Epithelial cell of proximal tubule (primary cell): ENCODE measurements around the gene TRAF3IP1. TPM values are rescaled to one million over a fixed set of nuclear protein-coding genes. Genes with fewer than 3 reads are reported as not detected.

ENCODE experiments used
- DNase-seq: peaks from one replicate; pipeline ENCODE4 v3.0.0-alpha.2; 2011; ENCODE audit warnings: low read depth
- H3K4me3 ChIP-seq: 2 replicates; pipeline ENCODE4 v1.5.1; 2011; ENCODE audit warnings: low read depth, mild to moderate bottlenecking, low read length
- CTCF ChIP-seq: conservative IDR thresholded peaks from 2 replicates; pipeline ENCODE4 v1.5.1; 2012; ENCODE audit warnings: low read depth, mild to moderate bottlenecking, low read length
- total RNA-seq: library from RNA; depleted of rRNA; stranded (reverse); fragments of >200 nt; gene quantifications from 2 replicates; pipeline ENCODE4 v1.2.3, GENCODE V29; 2015

TRAF3IP1 gene
- total RNA-seq, 1 donor from 2014 or later = 8.5 TPM

GRCh38 chr2:238428866-238429265 is 108.5 kb downstream of the TRAF3IP1 start:
- TF ChIP-seq CTCF = no peak
- DNase-seq = no peak
- no peak overlapping the region for H3K4me3 ChIP-seq

GRCh38 chr2:238430781-238431180 is 110.5 kb downstream of the TRAF3IP1 start:
- no peak overlapping the region for H3K4me3 ChIP-seq
- no peak for TF ChIP-seq CTCF
- DNase-seq = no peak

- DNase-seq = no peak
- TF ChIP-seq CTCF = no peak
- no peak overlapping the region for H3K4me3 ChIP-seq
These were observed 111.1 kb downstream of the TRAF3IP1 start for GRCh38 chr2:238431456-238431855.

- no peak for TF ChIP-seq CTCF
- no peak overlapping the region for H3K4me3 ChIP-seq
- DNase-seq = no peak
These were observed 113.1 kb downstream of the TRAF3IP1 start for GRCh38 chr2:238433300-238433915.

GRCh38 chr2:238433941-238434845 is 113.9 kb downstream of the TRAF3IP1 start:
- no peak for TF ChIP-seq CTCF
- H3K4me3 ChIP-seq = no peak overlapping the region
- no peak for DNase-seq

- no peak overlapping the region for H3K4me3 ChIP-seq
- TF ChIP-seq CTCF = no peak
- no peak for DNase-seq
These were observed 114.8 kb downstream of the TRAF3IP1 start for GRCh38 chr2:238434846-238435751.
